DOHH2 (cell line): ENCODE measurements around the gene PLCXD1.
A peak's percentile ranks its signal among the peaks of the same experiment; 100 is the strongest.

Source experiments
- H3F3A ChIP-seq: fragments of 200-600 bp; sonication (generic), shearing (Covaris generic); 2 replicates; pipeline ENCODE4 v1.6.0; 2016; ENCODE audit warnings: antibody characterized with exemption, mild to moderate bottlenecking; ENCODE audit not compliant: control insufficient read depth, insufficient read depth
- H3K27ac ChIP-seq: fragments of 200-600 bp; sonication (generic); 2 replicates; pipeline ENCODE4 v1.5.1; 2014; ENCODE audit warnings: low read depth, mild to moderate bottlenecking, low read length, moderate library complexity
- H3K27me3 ChIP-seq: fragments of 200-600 bp; sonication (generic); 2 replicates; pipeline ENCODE4 v1.6.1; 2014; ENCODE audit warnings: mild to moderate bottlenecking, low read length, mixed read lengths; ENCODE audit not compliant: control insufficient read depth
- H3K36me3 ChIP-seq: fragments of 200-600 bp; sonication (generic); 2 replicates; pipeline ENCODE4 v1.6.1; 2014; ENCODE audit warnings: mild to moderate bottlenecking, low read length, moderate library complexity, mixed read lengths; ENCODE audit not compliant: control insufficient read depth
- H3K4me1 ChIP-seq: fragments of 200-600 bp; sonication (generic); 2 replicates; pipeline ENCODE4 v1.6.1; 2014; ENCODE audit warnings: mild to moderate bottlenecking, low read length, mixed read lengths; ENCODE audit not compliant: control insufficient read depth
- H3K4me2 ChIP-seq: fragments of 200-600 bp; sonication (generic); 2 replicates; pipeline ENCODE4 v1.6.0; 2014; ENCODE audit warnings: mild to moderate bottlenecking, low read length, moderate library complexity
- H3K4me3 ChIP-seq: fragments of 200-600 bp; sonication (generic); 2 replicates; pipeline ENCODE4 v1.5.1; 2014; ENCODE audit warnings: mild to moderate bottlenecking, low read length, mixed read lengths
- H3K79me2 ChIP-seq: fragments of 200-600 bp; sonication (generic); 2 replicates; pipeline ENCODE4 v1.6.1; 2014; ENCODE audit warnings: mild to moderate bottlenecking, low read length, mixed read lengths; ENCODE audit not compliant: control insufficient read depth
- H3K9me2 ChIP-seq: fragments of 200-600 bp; sonication (generic); replicated peaks from 2 replicates; pipeline ENCODE4 v1.6.1; 2014; ENCODE audit warnings: mild to moderate bottlenecking, low read length, mixed read lengths; ENCODE audit not compliant: control insufficient read depth
- H3K9me3 ChIP-seq: fragments of 200-600 bp; sonication (generic); 2 replicates; pipeline ENCODE4 v1.6.1; 2014; ENCODE audit warnings: antibody characterized with exemption, low read length, mixed read lengths; ENCODE audit not compliant: control insufficient read depth, insufficient read depth
- H4K20me1 ChIP-seq: fragments of 200-600 bp; sonication (generic); 2 replicates; pipeline ENCODE4 v1.6.0; 2014; ENCODE audit warnings: low read depth, mild to moderate bottlenecking, antibody characterized with exemption, low read length, moderate library complexity; ENCODE audit not compliant: control insufficient read depth, insufficient read depth
- CTCF ChIP-seq: fragments of 200-600 bp; sonication (generic); IDR thresholded peaks from one replicate; pipeline ENCODE4 v1.5.1; 2014; ENCODE audit warnings: antibody characterized with exemption, mild to moderate bottlenecking, low read depth, low read length; ENCODE audit not compliant: poor library complexity, severe bottlenecking
- EZH2phosphoT487 ChIP-seq: fragments of 200-600 bp; sonication (generic); IDR thresholded peaks from 2 replicates; pipeline ENCODE4 v1.6.1; 2017; ENCODE audit warnings: borderline replicate concordance, mild to moderate bottlenecking, antibody characterized with exemption, low read length, moderate library complexity, mixed read lengths

PLCXD1 gene

GRCh38 chrX:331151-331824, 50.1 kb downstream of the PLCXD1 start:
- no peak overlapping the region for H3K4me3 ChIP-seq
- H3F3A ChIP-seq: peaks cover 3% of the 10 kb centered on the region; the same call in 1 of the 2 replicates
- no peaks in the 10 kb centered on the region for H3K9me2 ChIP-seq
- H3K36me3 ChIP-seq: peaks cover 40% of the 10 kb centered on the region
- H3K27ac ChIP-seq: no peak overlapping the region
- H3K4me1 ChIP-seq: peaks cover 9% of the 10 kb centered on the region
- peak overlapping the region; percentile 27; the same call in 1 of the 2 replicates for H3K4me2 ChIP-seq
- peaks cover 4% of the 10 kb centered on the region; the same call in 1 of the 2 replicates for H3K9me3 ChIP-seq
- no peaks in the 10 kb centered on the region for H4K20me1 ChIP-seq
- H3K79me2 ChIP-seq: peaks cover 13% of the 10 kb centered on the region
- TF ChIP-seq EZH2phosphoT487 (no peak), CTCF (no peak)
- no peaks in the 10 kb centered on the region for H3K27me3 ChIP-seq

- Histone ChIP-seq H3K9me2 (no peaks in the 10 kb centered on the region), H4K20me1 (no peaks in the 10 kb centered on the region), H3K36me3 (peaks cover 46% of the 10 kb centered on the region), H3K4me1 (peaks cover 9% of the 10 kb centered on the region), H3K27me3 (no peaks in the 10 kb centered on the region), H3K9me3 (peaks cover 4% of the 10 kb centered on the region; the same call in 1 of the 2 replicates), H3K4me2 (peak overlapping the region; percentile 27; the same call in 1 of the 2 replicates), H3K79me2 (peaks cover 19% of the 10 kb centered on the region), H3F3A (peaks cover 3% of the 10 kb centered on the region; the same call in 1 of the 2 replicates), H3K27ac (no peak overlapping the region), H3K4me3 (no peak overlapping the region)
- no peak for TF ChIP-seq CTCF
- no peak for TF ChIP-seq EZH2phosphoT487
Observed at GRCh38 chrX:331825-332495, 50.8 kb downstream of the PLCXD1 start.

- TF ChIP-seq EZH2phosphoT487 (no peak), CTCF (no peak)
- H4K20me1 ChIP-seq: no peaks in the 10 kb centered on the region
- H3K9me2 ChIP-seq: no peaks in the 10 kb centered on the region
- peaks cover 9% of the 10 kb centered on the region for H3K4me1 ChIP-seq
- no peak overlapping the region for H3K4me3 ChIP-seq
- peaks cover 49% of the 10 kb centered on the region for H3K36me3 ChIP-seq
- H3F3A ChIP-seq: peaks cover 3% of the 10 kb centered on the region; the same call in 1 of the 2 replicates
- H3K79me2 ChIP-seq: peaks cover 20% of the 10 kb centered on the region
- H3K4me2 ChIP-seq: no peak overlapping the region
- no peak overlapping the region for H3K27ac ChIP-seq
- peaks cover 4% of the 10 kb centered on the region; the same call in 1 of the 2 replicates for H3K9me3 ChIP-seq
- H3K27me3 ChIP-seq: no peaks in the 10 kb centered on the region
Observed at GRCh38 chrX:332496-332860, 51.3 kb downstream of the PLCXD1 start.
